GM12875 (cell line): ENCODE results near the gene CALML5.

ENCODE experiments used
- H3K4me3 ChIP-seq: one replicate; pipeline ENCODE4 v1.5.1; 2011; ENCODE audit warnings: low read depth, low read length, control low read depth
- TF ChIP-seq, protein P1 (sequence below): IDR thresholded peaks from 2 replicates; pipeline ENCODE4 v1.5.1; 2011; ENCODE audit warnings: low read depth, mild to moderate bottlenecking, control low read depth, inconsistent platforms, low read length, moderate library complexity, borderline replicate concordance; ENCODE audit not compliant: insufficient read depth

The CALML5 gene

DNA sequence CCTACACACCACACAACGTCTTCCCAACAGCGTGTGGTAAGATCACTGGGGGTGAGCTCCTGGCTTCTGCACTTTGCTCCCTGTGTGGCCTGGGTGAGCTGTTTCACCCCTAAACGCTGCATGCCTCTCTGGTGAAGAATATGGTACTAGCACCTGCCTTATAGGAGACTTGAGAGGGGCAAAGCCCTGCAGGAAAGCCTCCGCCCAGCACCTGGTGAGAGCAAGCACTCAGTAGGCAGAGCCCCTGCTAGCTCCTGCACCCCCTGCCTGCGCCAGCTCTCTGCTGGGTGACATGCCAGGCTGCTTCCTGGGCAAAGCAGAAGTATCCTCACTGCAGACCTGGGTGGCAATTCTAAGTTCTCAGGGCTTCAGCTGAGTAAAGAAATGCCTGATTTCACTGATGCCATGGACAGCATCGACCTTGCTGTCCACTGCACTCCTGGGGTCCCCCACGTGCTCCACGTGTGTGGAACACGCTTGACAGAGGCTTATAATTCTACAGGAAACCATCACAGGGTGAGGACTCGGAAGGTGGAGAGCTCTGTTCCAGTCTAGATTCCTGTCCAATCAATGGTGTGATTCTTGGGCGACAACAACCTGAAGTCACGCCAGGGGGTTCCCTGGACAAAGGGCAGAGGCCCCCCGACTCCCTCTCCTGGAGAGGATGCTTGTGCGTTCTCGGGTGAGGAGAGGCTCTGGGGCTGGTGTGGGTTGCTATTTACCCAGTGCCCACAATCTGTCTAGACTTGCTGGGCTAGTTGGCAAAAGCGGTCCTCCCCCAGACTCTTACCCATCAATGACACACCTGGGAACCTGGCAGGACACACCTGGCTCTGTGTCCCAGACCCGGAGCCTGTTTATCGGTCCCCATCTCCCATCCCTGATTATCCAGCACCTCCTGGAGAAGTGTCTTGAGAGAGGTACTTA, 5.0 kb upstream of the CALML5 start:
- TF ChIP-seq, protein P1, sequence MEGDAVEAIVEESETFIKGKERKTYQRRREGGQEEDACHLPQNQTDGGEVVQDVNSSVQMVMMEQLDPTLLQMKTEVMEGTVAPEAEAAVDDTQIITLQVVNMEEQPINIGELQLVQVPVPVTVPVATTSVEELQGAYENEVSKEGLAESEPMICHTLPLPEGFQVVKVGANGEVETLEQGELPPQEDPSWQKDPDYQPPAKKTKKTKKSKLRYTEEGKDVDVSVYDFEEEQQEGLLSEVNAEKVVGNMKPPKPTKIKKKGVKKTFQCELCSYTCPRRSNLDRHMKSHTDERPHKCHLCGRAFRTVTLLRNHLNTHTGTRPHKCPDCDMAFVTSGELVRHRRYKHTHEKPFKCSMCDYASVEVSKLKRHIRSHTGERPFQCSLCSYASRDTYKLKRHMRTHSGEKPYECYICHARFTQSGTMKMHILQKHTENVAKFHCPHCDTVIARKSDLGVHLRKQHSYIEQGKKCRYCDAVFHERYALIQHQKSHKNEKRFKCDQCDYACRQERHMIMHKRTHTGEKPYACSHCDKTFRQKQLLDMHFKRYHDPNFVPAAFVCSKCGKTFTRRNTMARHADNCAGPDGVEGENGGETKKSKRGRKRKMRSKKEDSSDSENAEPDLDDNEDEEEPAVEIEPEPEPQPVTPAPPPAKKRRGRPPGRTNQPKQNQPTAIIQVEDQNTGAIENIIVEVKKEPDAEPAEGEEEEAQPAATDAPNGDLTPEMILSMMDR: no peak
- no peak overlapping the region for H3K4me3 ChIP-seq

DNA sequence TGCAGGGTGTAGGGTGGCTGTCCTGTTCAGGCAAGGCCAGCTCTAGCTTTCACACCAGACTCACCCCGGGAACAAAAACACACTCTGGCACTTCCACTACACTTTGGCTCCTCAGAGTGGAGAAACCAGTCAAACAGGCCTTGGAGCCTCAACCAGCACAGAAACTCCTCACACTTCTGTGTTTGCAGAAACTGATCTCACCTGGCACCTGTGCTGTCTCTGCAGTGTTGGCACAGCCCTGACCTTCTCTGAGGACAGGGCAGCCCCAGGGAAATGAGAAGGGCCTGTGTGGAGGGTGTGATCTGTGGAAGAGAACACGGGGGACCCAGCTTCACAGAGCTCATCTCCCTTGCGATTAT, 4.1 kb upstream of the CALML5 start:
- H3K4me3 ChIP-seq: no peak overlapping the region
- TF ChIP-seq, protein P1: no peak

DNA sequence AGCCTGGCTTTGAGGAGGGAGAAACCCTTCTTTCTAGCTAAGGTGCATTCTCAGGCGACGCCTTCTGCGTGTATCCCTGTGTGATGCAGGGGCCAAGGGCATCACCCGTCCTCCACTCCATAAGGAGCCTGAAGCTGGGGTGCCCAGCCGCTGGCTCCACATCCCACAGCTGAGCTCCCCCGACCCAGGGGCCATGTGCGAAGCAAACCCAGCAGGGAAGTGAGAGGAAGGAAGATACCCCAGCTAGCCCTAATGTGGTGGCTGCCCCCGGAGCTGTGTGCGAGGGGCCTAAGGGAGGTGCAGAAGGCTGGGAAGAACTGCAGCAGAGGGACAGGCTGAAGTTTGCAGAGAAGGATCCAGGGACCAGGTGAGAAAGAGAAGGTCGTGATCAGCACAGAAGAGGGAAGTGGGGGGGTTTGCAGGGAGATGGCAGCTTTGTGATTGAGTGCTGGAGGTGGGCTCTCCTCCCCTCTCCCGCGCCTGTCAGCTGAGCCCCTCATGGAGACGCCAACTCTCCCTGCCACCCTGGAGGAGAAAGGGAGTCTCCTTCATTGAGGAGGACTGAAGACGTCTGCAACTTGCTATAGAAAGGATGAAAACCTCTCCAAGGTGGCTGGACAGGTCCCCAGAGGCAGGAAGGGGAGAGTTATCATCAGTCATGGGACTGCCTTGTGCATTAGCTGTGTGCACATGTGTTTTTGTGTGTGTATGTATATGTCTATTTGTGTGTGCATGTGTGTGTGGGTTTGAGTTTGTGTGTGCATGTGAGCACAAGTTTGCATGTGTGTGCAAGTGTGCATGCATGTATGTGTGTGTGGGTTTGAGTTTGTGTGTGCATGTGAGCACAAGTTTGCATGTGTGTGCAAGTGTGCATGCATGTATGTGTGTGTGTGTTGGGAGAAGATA, 3.5 kb upstream of the CALML5 start:
- no peak overlapping the region for H3K4me3 ChIP-seq
- TF ChIP-seq, protein P1: no peak

DNA sequence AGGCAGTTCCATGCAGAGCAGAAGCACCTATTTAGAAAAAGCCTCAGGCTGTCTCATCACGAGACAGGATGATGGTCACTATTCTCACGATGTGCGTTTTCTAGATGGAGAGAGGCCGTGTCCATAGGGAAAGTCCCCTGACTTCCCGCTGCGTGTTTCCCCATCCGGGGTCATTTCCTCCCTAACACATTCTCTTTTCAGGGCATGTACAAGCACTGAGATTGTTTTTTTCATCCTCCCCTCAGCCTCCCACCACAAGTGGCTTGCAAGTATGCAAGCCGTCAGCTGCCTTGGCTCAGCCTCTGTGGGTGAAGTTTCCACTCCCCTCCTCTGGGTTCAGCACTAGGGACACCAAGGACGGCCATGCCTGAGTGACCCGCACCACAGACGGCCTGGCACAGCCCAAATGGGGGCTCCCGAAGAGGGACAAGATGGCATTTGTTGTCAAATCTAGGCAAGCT, 2.7 kb upstream of the CALML5 start:
- H3K4me3 ChIP-seq: no peak overlapping the region
- TF ChIP-seq, protein P1: no peak

DNA sequence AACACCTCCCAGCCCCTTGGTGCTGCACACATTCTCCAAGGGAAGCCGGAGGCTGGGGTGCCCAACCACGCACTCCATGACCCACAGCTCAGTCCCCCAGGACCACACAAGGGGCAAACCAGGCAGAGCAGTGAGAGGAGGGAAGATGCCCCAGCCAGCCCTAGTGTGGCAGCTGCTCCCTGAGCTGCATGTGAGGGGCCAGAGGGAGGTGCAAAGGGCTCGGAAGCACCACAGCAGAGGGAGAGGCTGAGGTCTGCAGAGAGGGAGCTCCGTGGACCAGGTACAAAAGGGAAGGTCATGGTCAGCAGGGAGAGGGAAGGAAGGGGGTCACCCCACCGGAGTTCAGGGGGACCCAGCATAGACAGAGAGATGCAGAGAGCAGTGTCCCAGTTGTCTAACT, 1.5 kb upstream of the CALML5 start:
- TF ChIP-seq, protein P1: no peak
- H3K4me3 ChIP-seq: no peak overlapping the region

DNA sequence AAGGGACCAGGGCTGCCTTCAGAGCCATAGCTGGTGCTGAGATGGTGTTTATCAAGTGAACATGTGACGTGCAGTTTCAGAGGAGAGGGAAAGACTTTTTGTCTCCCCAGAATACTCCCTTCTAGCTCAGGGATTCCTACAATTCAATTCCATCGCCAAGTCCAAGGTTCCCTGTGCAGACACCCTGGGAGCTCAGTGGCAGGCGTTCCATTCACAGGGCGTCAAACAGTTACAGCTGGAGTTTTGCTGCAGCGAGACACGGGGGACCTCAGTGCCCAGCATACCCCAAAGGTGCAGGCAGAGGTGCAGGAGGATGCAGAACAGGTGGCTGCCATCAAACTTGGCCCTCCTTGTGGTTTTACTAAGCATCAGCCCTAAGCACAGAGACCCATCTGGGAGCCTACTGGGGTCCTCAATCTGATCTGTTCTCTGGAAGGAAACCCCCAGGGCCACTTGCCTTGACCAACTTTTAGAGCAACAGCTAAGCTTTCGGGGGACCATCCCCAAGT, 846 bp upstream of the CALML5 start:
- TF ChIP-seq, protein P1: no peak
- no peak overlapping the region for H3K4me3 ChIP-seq
